ENCODE results near the gene CLSTN2. TPM values are rescaled to one million over a fixed set of nuclear protein-coding genes. Genes with fewer than 3 reads are reported as not detected.

The CLSTN2 gene
- total and polyA plus RNA-seq, 2 of the 8 experiments (the other 6 are each of a cell fraction or from before 2014, with no cell fraction given): 0.39 to 0.52 TPM

GRCh38 chr3:140160553-140160952, 225.6 kb downstream of the CLSTN2 start:
- Histone ChIP-seq H2BK12ac (ENCODE audit: low read depth, low read length) (no peak overlapping the region), H4K91ac (replicated peaks; ENCODE audit: insufficient read length, low read length) (no peak overlapping the region), H3K4me2 (ENCODE audit: insufficient read depth in 1 of 2, low read depth in 2 of 2, low read length in 2 of 2) (no peak overlapping the region), H3K27ac (ENCODE audit: low read depth, low read length) (no peak overlapping the region), H3K23ac (ENCODE audit: insufficient read length) (no peak overlapping the region), H2AK5ac (ENCODE audit: low read depth, low read length) (no peak overlapping the region), H3K4ac (replicated peaks; ENCODE audit: insufficient read length, low read depth, low read length) (no peak overlapping the region), H3K9ac (replicated peaks in 1 of 4; ENCODE audit: extremely low read depth in 1 of 4, low read depth in 3 of 4, low read length in 3 of 4) (no peak overlapping the region), H3K4me3 (ENCODE audit: extremely low read depth in 1 of 4, insufficient read depth in 2 of 4, low read depth in 3 of 4, low read length in 4 of 4) (no peak overlapping the region), H2AFZ (ENCODE audit: low read length) (no peak overlapping the region), H3K79me2 (ENCODE audit: control insufficient read depth in 1 of 2, insufficient read depth in 2 of 2, low read length in 2 of 2) (no peaks in the 10 kb centered on the region), H3K18ac (ENCODE audit: extremely low read depth, low read length) (no peak overlapping the region), H3K4me1 (replicated peaks in 1 of 4; ENCODE audit: control insufficient read depth in 3 of 4, insufficient read depth in 4 of 4, low read length in 3 of 4) (no peaks in the 10 kb centered on the region), H3K79me1 (ENCODE audit: low read depth, low read length) (no peaks in the 10 kb centered on the region), H3K27me3 (replicated peaks in 1 of 4; ENCODE audit: control insufficient read depth in 3 of 4, extremely low read depth in 1 of 4, insufficient read depth in 3 of 4, low read length in 3 of 4) (no peaks in the 10 kb centered on the region), H3K36me3 (ENCODE audit: control insufficient read depth in 2 of 4, insufficient read depth in 4 of 4, low read length in 3 of 4) (no peaks in the 10 kb centered on the region), H2BK5ac (ENCODE audit: low read depth, low read length) (no peak overlapping the region), H4K5ac (ENCODE audit: insufficient read length, low read depth, low read length) (no peak overlapping the region), H2BK15ac (ENCODE audit: low read length) (no peak overlapping the region), H2BK20ac (ENCODE audit: low read length) (no peak overlapping the region), H4K8ac (ENCODE audit: extremely low read depth, insufficient read depth, low read length) (no peak overlapping the region), H2BK120ac (replicated peaks; ENCODE audit: low read depth, low read length) (no peak overlapping the region), H4K20me1 (replicated peaks in 1 of 2; ENCODE audit: control insufficient read depth in 1 of 2, insufficient read depth in 2 of 2, low read length in 2 of 2) (no peaks in the 10 kb centered on the region), H3K23me2 (ENCODE audit: low read depth, low read length) (peaks cover 1% of the 10 kb centered on the region; the same call in 1 of the 2 replicates), H3K56ac (replicated peaks; ENCODE audit: insufficient read length, low read depth, low read length) (no peak overlapping the region), H3K9me3 (ENCODE audit: insufficient read depth in 2 of 2, low read depth in 1 of 2, low read length in 1 of 2) (no peaks in the 10 kb centered on the region), H3K14ac (ENCODE audit: insufficient read length) (no peak overlapping the region)
- CTCF ChIA-PET (ENCODE audit: partially characterized antibody): no interaction called here
- no peak for TF ChIP-seq CBX5 (IDR thresholded peaks at IDR 0.05; ENCODE audit: low read depth, low read length)
- peak; percentile 16 to 26; a peak in 3 of 4 replicates for TF ChIP-seq RAD21 (IDR thresholded peaks at IDR 0.05 in 1 of 2, conservative IDR thresholded peaks at IDR 0.05 in 1 of 2; ENCODE audit: low read depth in 2 of 2, low read length in 2 of 2)
- 85% methylated on average over 2 of the region's 2 CpGs; no CpG with 5 or more reads in 1 of the 2 experiments for WGBS, 2 experiments (ENCODE audit: extremely low coverage in 1 of 2, insufficient coverage in 1 of 2, insufficient read length in 1 of 2, insufficient replicate concordance in 2 of 2, low coverage in 1 of 2, low lambda C conversion rate in 2 of 2, missing lambda C conversion rate in 1 of 2)
- FAIRE-seq: no peak
- no peak for DNase-seq (ENCODE audit: low read depth in 1 of 2, low spot score in 2 of 2)
- POLR2A ChIA-PET (ENCODE audit: partially characterized antibody): no interaction called here

All from H1 (cell line).